Astrocyte (in vitro differentiated cells and primary cell): ENCODE measurements around the gene AHNAK2.

Experiments used
- CTCF ChIP-seq: IDR thresholded peaks from 2 replicates; pipeline ENCODE4 v1.5.1; 2011; ENCODE audit warnings: low read depth, mild to moderate bottlenecking, inconsistent platforms, low read length, moderate library complexity; ENCODE audit not compliant: insufficient read depth
- EZH2 ChIP-seq: IDR thresholded peaks from 2 replicates; pipeline ENCODE4 v1.6.1; 2012; ENCODE audit warnings: mild to moderate bottlenecking, low read length, inconsistent platforms; ENCODE audit not compliant: insufficient read depth

GRCh38 chr14:104919993-104920315 lies 58.2 kb downstream of the AHNAK2 start:
- TF ChIP-seq CTCF (no peak), EZH2 (no peak)
